HFFc6 (cell line): ENCODE measurements around the gene FOLR2. TPM values are rescaled to one million over a fixed set of nuclear protein-coding genes. Genes with fewer than 3 reads are reported as not detected.
"Not testable (repeated sequence)": the region's sequence is repeated elsewhere in the genome, so short reads cannot be mapped to it uniquely, and the experiment has no call there.

Source experiments
- DNase-seq: peaks from one replicate; pipeline ENCODE4 v3.0.0-alpha.2; 2018
- H3K27ac Mint-ChIP-seq: 2 replicates; pipeline ENCODE4 v1.8.0; 2020; ENCODE audit warnings: mild to moderate bottlenecking, mixed read lengths
- H3K27me3 Mint-ChIP-seq: 2 replicates; pipeline ENCODE4 v1.8.0; 2021; ENCODE audit warnings: mild to moderate bottlenecking, moderate library complexity, mixed read lengths; ENCODE audit not compliant: insufficient read depth
- H3K36me3 Mint-ChIP-seq: 2 replicates; pipeline ENCODE4 v1.8.0; 2021; ENCODE audit warnings: low read depth, mixed read lengths
- H3K4me1 Mint-ChIP-seq: 2 replicates; pipeline ENCODE4 v1.8.0; 2020; ENCODE audit warnings: low read depth, mixed read lengths
- H3K4me3 Mint-ChIP-seq: 2 replicates; pipeline ENCODE4 v1.8.0; 2020; ENCODE audit warnings: mild to moderate bottlenecking, moderate library complexity, mixed read lengths
- H3K9me3 Mint-ChIP-seq: 2 replicates; pipeline ENCODE4 v1.8.0; 2020; ENCODE audit warnings: mild to moderate bottlenecking, mixed read lengths
- total RNA-seq, 6 experiments: library from RNA; stranded (reverse); fragmentation: NEBNext Ultra II Directional; extraction: Animal tissue kit (Norgen Biotek cat#: 25700); gene quantifications; 2 replicates in 1 of 6; 3 replicates in 5 of 6; pipeline ENCODE4 v1.2.3, GENCODE V29; 2021
- TF ChIP-seq, protein P1 (sequence below): fragments of 200-600 bp; sonication (generic); IDR thresholded peaks from 2 replicates; pipeline ENCODE4 v1.5.0; 2021; ENCODE audit warnings: antibody characterized with exemption, mild to moderate bottlenecking

Gene FOLR2
- total RNA-seq, 6 experiments from 2014 or later, result not detected

DNA sequence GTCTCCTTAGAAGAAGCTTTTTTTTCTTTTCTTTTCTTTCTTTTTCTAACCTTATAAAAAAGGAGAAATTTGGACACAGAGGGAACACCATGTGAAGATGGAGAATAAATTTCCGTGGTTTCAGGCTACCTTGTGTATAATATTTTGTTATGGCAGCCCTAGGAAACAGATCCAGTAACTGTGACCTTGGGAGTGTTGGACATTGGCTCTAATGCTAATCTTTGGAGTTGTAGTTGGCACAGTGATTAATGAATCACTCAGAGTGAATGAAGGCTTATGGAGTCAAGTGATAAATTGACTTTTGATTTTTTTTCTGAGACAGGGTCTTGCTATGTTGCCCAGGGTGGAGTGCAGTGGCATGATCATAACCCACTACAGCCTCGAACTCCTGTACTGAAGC is 42.9 kb downstream of the FOLR2 start:
- DNase-seq, result no peak
- Mint-ChIP-seq H3K9me3 (no peaks in the 10 kb centered on the region; the same call in 1 of the 2 replicates), H3K36me3 (no peaks in the 10 kb centered on the region), H3K4me3 (no peak overlapping the region), H3K4me1 (peaks cover 23% of the 10 kb centered on the region), H3K27ac (no peak overlapping the region), H3K27me3 (peaks cover 16% of the 10 kb centered on the region)
- TF ChIP-seq, protein P1, sequence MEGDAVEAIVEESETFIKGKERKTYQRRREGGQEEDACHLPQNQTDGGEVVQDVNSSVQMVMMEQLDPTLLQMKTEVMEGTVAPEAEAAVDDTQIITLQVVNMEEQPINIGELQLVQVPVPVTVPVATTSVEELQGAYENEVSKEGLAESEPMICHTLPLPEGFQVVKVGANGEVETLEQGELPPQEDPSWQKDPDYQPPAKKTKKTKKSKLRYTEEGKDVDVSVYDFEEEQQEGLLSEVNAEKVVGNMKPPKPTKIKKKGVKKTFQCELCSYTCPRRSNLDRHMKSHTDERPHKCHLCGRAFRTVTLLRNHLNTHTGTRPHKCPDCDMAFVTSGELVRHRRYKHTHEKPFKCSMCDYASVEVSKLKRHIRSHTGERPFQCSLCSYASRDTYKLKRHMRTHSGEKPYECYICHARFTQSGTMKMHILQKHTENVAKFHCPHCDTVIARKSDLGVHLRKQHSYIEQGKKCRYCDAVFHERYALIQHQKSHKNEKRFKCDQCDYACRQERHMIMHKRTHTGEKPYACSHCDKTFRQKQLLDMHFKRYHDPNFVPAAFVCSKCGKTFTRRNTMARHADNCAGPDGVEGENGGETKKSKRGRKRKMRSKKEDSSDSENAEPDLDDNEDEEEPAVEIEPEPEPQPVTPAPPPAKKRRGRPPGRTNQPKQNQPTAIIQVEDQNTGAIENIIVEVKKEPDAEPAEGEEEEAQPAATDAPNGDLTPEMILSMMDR, result no peak

DNA sequence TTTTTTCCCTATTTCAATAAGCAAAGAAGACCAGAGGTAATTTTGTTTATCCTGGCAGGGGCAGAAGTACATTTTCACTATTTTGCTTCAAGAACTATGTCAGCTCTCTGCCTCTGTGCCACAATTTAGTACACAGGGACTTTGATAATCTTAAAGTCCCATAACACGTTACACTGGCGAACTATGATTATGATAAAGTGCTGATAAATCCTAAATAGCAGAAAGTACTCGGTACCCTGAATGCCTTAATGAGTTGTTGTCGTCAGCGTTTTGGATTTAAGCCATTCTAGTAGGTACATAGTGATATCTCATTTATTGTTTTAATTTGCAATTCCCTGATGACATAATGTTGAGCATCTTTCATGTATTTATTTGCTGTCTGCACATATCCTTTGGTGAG is 44.0 kb downstream of the FOLR2 start:
- DNase-seq, result no peak
- Mint-ChIP-seq H3K36me3 (no peaks in the 10 kb centered on the region), H3K9me3 (no peaks in the 10 kb centered on the region), H3K27me3 (peaks cover 9% of the 10 kb centered on the region), H3K27ac (no peak overlapping the region), H3K4me3 (no peak overlapping the region), H3K4me1 (peaks cover 23% of the 10 kb centered on the region)
- TF ChIP-seq, protein P1, result no peak

DNA sequence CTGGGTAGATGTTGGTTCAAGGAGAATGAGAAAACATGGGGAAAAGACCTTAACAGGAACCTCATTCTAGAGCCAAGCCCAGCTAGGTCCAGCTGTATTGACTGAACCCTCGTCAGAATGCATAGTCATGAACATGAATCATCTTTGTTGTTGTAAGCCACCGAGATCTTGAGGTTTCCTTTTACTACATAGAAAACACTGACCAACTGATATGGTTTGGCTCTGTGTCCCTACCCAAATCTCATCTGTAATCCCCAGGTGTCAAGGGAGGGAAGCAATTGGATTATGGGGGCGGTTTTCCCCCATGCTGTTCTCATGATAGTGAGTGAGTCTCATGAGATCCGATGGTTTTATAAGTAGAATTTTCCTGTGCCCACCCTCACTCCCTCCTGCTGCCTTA is 46.8 kb downstream of the FOLR2 start:
- DNase-seq, result peak; percentile 59
- H3K9me3 Mint-ChIP-seq, result no peaks in the 10 kb centered on the region
- H3K27ac Mint-ChIP-seq, result peak overlapping the region; percentile 57
- H3K27me3 Mint-ChIP-seq, result peaks cover 14% of the 10 kb centered on the region
- TF ChIP-seq, protein P1, result no peak
- peaks cover 18% of the 10 kb centered on the region for H3K4me1 Mint-ChIP-seq
- H3K4me3 Mint-ChIP-seq, result no peak overlapping the region
- no peaks in the 10 kb centered on the region for H3K36me3 Mint-ChIP-seq

DNA sequence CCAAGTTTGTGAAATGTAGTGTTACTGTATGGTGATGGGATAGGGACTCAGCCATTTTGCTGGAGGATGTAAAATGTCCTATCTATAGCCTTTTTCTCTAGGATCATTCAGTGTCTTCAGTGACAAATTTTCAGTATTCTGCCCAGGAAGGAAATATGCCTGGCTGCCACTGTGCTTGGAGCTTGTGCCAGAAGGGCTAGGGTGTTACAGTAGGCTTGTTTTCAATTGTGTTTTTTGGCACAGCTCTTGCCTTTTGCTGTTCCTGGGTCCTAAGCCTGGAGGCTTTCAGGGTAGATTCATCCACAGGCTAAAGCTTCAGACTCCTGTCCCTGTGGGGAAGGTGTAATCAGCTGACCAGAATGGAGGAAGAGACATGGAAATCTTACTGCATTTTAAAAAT is 49.4 kb downstream of the FOLR2 start:
- DNase-seq, result no peak
- TF ChIP-seq, protein P1, result no peak
- no peak overlapping the region for H3K27ac Mint-ChIP-seq
- H3K4me3 Mint-ChIP-seq, result no peak overlapping the region
- H3K4me1 Mint-ChIP-seq, result peaks cover 24% of the 10 kb centered on the region
- H3K27me3 Mint-ChIP-seq, result peaks cover 8% of the 10 kb centered on the region; the same call in 1 of the 2 replicates
- H3K36me3 Mint-ChIP-seq, result no peaks in the 10 kb centered on the region
- H3K9me3 Mint-ChIP-seq, result no peaks in the 10 kb centered on the region

DNA sequence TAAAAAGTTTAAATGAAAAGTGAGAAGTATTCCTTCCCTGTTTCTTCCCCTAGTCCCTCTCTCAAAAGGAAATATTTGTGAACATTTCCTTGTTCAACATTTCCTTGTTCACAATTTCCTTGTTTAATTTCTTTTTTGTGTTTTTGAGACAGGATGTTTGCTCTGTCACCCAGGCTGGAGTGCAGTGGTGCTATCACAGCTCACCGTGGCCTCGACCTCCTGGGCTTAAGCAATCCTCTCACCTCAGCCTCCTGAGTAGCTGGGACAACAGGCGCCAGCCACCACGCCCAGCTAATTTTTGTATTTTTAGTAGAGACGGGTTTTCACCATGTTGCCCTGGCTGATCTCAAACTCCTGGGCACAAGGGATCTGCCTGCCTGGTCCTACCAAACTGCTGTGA is 50.4 kb downstream of the FOLR2 start:
- not testable (repeated sequence) for H3K27me3 Mint-ChIP-seq, H3K4me3 Mint-ChIP-seq, H3K9me3 Mint-ChIP-seq, H3K36me3 Mint-ChIP-seq, H3K27ac Mint-ChIP-seq, DNase-seq
- peaks cover 24% of the 10 kb centered on the region for H3K4me1 Mint-ChIP-seq

DNA sequence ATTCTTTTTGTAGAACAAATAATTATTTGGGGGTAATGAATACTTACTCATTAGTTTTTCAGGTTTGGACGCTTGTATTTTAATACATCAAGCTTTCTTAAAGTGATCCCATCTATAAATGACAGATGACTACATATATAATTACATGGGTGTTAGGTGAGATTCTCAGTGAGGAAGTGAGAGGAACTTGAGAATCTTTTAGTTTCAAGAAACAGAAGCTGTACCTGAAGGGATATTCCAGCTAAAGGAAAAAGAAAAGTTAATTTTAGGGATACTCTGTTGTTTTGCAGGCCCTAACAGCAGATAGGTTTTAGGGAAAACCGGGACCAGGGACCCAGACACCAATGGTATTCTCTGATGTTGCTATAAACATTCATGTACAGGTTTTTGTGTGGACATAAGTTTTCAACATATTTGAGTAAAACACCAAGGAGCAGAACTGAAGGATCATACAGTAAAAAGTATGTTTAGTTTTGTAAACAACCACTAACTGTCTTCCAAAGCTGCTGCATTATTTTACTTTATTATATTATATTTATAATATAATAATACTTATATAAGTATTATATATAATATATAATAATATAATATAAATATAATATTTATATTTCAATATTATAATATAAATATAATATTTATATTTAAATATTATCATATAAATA is 51.5 kb downstream of the FOLR2 start:
- peaks cover 8% of the 10 kb centered on the region; the same call in 1 of the 2 replicates for H3K27me3 Mint-ChIP-seq
- no peak overlapping the region for H3K27ac Mint-ChIP-seq
- DNase-seq, result no peak
- no peak overlapping the region for H3K4me3 Mint-ChIP-seq
- no peaks in the 10 kb centered on the region for H3K9me3 Mint-ChIP-seq
- no peaks in the 10 kb centered on the region for H3K36me3 Mint-ChIP-seq
- TF ChIP-seq, protein P1, result no peak
- peaks cover 16% of the 10 kb centered on the region for H3K4me1 Mint-ChIP-seq

Other genes starting within 250 kb of the FOLR2 start
- gene IL18BP, start 217.9 kb upstream of the FOLR2 start, total RNA-seq, result 1 to 10 TPM; 1.5 to 2.3 (median 1.8) TPM
- gene NUMA1, start 136.3 kb upstream of the FOLR2 start, total RNA-seq, result 100 to 1,000 TPM; 127 to 148 (median 137) TPM
- gene LRRC51, start 135.9 kb upstream of the FOLR2 start, total RNA-seq, result 10 to 100 TPM in 1 of 6 experiments, 1 to 10 TPM in 5; 7.4 to 12.4 (median 8.5) TPM
- 100 to 1,000 TPM; 131 to 170 (median 145) TPM for gene LAMTOR1, start 113.5 kb upstream of the FOLR2 start, total RNA-seq
- not detected for gene TOMT, start 110.9 kb upstream of the FOLR2 start, total RNA-seq
- gene ANAPC15, start 104.1 kb upstream of the FOLR2 start, total RNA-seq, result 100 to 1,000 TPM in 3 of 6 experiments, 10 to 100 TPM in 3; 83.0 to 119 (median 95.8) TPM
- gene FOLR3, start 81.1 kb upstream of the FOLR2 start, total RNA-seq, result 10 to 100 TPM in 4 of 6 experiments, 1 to 10 TPM in 2; 9.1 to 13.7 (median 10.9) TPM
- gene FOLR1, start 24.7 kb upstream of the FOLR2 start, total RNA-seq, result under 1 TPM in 4 of 6 experiments, not detected in 2; 0.20 to 0.48 (median 0.38) TPM
- gene INPPL1, start 8.0 kb downstream of the FOLR2 start, total RNA-seq, result 100 to 1,000 TPM; 181 to 228 (median 212) TPM
- gene PHOX2A, start 27.4 kb downstream of the FOLR2 start, total RNA-seq, result not detected
- gene CLPB, start 217.7 kb downstream of the FOLR2 start, total RNA-seq, result 10 to 100 TPM; 25.7 to 31.1 (median 27.1) TPM